Measurements from ENCODE around the gene SEZ6.

DNA sequence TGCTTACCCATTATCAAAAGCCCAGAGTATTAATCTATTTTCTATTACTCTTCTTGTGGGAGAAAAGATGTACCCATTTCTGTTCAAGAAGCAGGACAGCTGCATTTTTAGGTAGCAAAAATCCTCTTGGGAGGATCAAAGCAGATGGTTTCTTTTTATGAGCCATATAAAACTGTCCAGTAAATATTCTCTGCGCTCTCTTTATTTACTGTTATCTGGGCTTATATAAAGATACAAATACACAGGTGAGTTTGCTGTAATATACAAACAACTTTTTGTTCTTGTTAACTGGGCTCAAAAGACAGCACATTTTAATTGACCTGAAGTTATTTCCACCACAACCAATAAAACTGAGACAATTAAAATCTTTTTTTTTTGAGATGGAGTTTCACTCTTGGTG lies 64.6 kb downstream of the SEZ6 start:
- TF ChIP-seq, protein P1, sequence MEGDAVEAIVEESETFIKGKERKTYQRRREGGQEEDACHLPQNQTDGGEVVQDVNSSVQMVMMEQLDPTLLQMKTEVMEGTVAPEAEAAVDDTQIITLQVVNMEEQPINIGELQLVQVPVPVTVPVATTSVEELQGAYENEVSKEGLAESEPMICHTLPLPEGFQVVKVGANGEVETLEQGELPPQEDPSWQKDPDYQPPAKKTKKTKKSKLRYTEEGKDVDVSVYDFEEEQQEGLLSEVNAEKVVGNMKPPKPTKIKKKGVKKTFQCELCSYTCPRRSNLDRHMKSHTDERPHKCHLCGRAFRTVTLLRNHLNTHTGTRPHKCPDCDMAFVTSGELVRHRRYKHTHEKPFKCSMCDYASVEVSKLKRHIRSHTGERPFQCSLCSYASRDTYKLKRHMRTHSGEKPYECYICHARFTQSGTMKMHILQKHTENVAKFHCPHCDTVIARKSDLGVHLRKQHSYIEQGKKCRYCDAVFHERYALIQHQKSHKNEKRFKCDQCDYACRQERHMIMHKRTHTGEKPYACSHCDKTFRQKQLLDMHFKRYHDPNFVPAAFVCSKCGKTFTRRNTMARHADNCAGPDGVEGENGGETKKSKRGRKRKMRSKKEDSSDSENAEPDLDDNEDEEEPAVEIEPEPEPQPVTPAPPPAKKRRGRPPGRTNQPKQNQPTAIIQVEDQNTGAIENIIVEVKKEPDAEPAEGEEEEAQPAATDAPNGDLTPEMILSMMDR (conservative IDR thresholded peaks at IDR 0.05 in 1 of 2, IDR thresholded peaks at IDR 0.05 in 1 of 2; ENCODE audit: extremely low read depth in 1 of 2, insufficient read depth in 1 of 2, low read depth in 1 of 2, low read length in 2 of 2): no peak
- TF ChIP-seq EZH2 (IDR thresholded peaks at IDR 0.05; ENCODE audit: borderline replicate concordance, low read length): no peak

All from mammary epithelial cell (primary cell).